ENCODE measurements around the gene STAT6.

STAT6 gene

DNA sequence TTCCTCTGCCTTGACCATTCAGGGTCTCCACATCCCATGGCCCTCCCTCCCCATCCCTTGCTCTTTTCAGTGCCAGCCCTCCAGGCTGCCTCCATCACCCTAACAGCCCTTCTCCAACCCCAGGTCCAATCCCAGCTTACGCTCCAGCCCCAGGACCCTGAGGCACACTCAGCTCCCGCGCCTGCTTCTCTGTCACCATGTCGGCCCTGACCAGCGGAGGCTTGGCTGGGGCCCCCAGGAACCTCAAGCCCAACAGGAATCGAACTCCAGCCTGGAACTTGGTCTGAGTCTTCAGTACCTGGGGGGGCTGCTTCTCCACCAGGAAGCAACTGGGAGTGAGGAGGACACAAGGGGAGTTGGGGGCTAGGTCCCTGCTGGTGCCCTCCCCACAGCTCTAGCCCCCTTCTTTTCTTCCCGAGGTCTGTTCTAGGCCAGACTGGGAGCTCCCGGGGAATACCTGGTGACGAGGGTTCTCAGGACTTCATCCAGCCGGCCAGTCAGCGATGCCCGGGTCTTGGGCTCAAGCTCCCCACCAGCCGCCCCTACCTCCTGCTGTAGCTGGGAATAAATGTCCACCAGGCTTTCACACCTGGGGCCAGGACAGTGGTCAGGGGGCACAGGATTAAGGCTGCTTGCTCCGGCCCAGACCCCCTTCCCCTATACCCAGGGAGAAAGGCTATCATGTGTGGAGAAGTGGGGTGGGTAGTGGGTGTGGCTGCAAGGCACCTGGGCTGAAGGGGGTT lies 6.0 kb downstream of the STAT6 start:
- no peak overlapping the region for H3K4me3 Mint-ChIP-seq
- H3K9me3 Mint-ChIP-seq: no peaks in the 10 kb centered on the region
- no peaks in the 10 kb centered on the region for H3K27me3 Mint-ChIP-seq
- H3K4me1 Mint-ChIP-seq (ENCODE audit: low read depth): peaks cover 73% of the 10 kb centered on the region
- H3K36me3 Mint-ChIP-seq (ENCODE audit: low read depth): peaks cover 92% of the 10 kb centered on the region
- peak overlapping the region; percentile 74 for H3K27ac Mint-ChIP-seq
- no peak for DNase-seq

DNA sequence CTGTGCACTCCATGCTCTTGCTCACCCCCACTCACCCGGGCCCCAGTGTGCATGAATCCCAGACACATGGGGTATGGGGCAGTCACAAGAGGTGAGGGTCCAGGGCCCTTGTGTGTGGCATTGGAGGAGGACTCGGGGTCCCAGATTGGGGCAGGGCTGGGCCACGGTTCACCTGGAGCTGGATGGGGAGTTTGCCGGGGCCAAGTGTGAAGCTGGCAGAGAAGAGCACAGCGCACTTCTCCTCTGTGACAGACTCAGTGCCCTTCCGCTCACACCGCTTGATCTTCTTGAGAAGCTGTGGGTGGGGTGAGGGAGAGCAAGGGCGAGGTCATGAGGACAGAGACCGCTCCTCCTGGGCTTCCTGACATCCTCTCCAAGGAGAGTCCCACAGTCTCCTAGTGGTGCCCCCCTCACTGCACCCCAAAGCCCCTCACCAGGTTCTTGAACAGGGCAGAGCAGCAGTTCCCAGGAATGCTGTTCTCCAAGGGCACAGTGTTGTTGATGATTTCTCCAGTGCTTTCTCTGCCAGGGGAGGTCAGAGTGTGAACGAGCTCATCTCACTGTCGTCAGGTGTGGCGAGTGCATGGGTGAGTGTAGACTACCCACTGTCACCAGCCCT lies 6.8 kb downstream of the STAT6 start:
- Mint-ChIP-seq H3K36me3 (ENCODE audit: low read depth) (peaks cover 92% of the 10 kb centered on the region), H3K27me3 (no peaks in the 10 kb centered on the region), H3K4me3 (no peak overlapping the region), H3K27ac (peak overlapping the region; percentile 74), H3K9me3 (no peaks in the 10 kb centered on the region), H3K4me1 (ENCODE audit: low read depth) (peaks cover 70% of the 10 kb centered on the region)
- DNase-seq: no peak

DNA sequence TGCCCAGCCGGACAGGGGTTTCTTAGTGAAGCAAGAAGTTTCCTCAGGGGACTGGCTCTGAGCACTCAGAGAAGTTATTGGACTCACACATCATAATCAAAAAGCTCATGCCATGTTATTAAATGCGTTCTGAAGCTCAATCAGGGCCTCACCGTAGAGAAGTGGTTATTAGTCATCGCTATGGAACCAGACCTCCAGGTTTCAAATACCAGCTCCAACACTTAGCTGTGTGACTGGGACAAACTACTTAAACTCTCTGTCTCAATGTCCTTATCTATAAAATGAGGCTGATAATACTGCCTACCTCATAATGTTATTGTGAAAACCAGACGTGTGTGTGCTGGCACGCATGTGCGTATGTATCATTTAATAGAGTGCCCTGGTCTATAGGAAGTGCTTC lies 7.3 kb downstream of the STAT6 start:
- no peak overlapping the region for H3K4me3 Mint-ChIP-seq
- H3K27ac Mint-ChIP-seq: peak overlapping the region; percentile 74
- H3K27me3 Mint-ChIP-seq: no peaks in the 10 kb centered on the region
- H3K9me3 Mint-ChIP-seq: no peaks in the 10 kb centered on the region
- peaks cover 96% of the 10 kb centered on the region for H3K36me3 Mint-ChIP-seq (ENCODE audit: low read depth)
- no peak for DNase-seq
- H3K4me1 Mint-ChIP-seq (ENCODE audit: low read depth): peaks cover 72% of the 10 kb centered on the region

DNA sequence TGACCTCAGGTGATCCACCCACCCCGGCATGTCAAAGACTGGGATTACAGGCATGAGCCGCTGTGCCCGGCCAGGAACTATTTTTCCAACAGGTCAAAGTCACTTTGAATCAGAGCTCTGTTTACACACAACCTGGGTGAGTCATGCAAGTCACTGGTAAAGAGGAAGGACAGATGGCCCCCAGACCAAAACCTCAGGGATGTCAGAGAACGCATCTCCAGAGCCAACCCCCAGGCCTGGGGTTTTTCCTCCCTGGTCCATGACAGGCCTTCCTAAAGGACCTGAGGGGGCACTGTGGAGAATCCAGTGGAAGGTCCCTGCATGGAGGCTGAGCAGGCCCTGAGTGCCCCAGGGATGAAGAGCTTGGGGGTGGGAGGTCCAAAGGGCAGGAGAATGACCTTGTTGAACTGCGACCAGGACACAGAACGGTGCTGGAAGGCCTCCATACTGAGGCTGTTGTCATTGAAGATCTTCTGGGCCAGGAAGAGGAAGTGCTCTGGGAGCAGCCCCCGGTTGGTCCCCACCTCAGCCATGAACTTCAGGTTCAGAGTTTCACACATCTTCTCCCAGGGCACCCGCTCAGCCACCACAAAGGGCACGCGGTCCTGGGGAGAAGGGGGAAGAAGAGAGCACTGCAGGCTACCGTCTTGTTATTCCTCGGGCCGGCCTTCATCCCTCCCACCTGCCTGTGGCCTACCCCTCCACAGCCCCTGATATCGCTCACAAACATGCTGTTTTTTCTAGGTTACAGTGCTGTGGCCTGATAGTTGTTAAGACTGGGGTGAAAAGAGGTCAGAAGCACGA lies 9.1 kb downstream of the STAT6 start:
- no peak for DNase-seq
- Mint-ChIP-seq H3K4me1 (ENCODE audit: low read depth) (peaks cover 57% of the 10 kb centered on the region), H3K4me3 (no peak overlapping the region), H3K9me3 (no peaks in the 10 kb centered on the region), H3K36me3 (ENCODE audit: low read depth) (peaks cover 96% of the 10 kb centered on the region), H3K27ac (peak overlapping the region; percentile 76), H3K27me3 (no peaks in the 10 kb centered on the region)

DNA sequence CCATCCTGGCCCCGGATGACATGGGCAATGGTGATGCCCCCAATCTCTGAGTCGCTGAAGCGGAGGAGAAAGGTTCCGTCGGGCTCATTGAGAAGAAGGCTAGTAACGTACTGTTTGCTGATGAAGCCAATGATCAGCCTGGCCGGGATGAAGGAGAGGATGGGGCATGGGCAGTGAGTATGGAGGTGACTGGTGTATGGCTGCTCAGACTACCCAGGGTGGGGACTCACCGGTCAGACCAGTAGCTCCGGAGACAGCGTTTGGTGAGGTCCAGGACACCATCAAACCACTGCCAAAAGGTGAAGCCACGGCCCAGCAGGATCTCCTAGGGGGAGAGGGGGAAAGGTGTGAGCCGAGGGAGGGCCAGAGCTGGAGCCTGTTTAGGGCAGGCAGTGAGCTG lies 11.4 kb downstream of the STAT6 start:
- Mint-ChIP-seq H3K36me3 (ENCODE audit: low read depth) (peaks cover 96% of the 10 kb centered on the region), H3K9me3 (no peaks in the 10 kb centered on the region), H3K4me3 (no peak overlapping the region), H3K4me1 (ENCODE audit: low read depth) (peaks cover 57% of the 10 kb centered on the region), H3K27ac (peak overlapping the region; percentile 76), H3K27me3 (no peaks in the 10 kb centered on the region)
- DNase-seq: no peak

DNA sequence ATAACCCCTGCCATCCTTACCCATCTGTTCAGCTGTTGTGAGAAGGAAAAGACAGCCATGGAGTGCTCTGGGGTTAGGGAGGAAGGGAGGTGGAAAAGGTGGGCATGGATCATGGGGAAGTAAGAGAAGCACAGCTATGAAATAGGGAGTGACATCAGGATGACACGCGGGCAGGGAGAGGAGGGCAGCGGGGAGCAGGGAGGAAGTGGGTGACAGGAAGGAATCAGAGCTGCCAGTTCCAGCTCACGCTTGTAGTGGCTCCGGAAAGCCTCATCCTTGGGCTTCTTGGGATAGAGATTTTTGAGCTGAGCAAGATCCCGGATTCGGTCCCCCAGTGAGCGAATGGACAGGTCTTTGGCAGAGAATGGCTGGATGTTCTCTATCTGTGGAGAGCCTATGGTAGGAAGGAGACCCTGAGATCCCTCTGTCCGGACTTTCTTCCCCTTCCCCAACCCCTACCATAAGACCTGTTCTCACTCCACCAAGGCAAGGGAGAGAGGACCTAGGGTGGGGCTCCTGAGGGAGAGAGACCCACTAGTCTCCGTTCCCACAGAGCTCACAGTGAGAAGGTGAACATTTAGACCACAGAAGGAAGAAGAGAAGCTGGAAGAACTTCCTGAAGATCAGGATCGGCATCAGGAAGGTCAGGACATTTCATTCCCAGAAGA lies 12.0 kb downstream of the STAT6 start:
- Mint-ChIP-seq H3K36me3 (ENCODE audit: low read depth) (peaks cover 96% of the 10 kb centered on the region), H3K27me3 (no peaks in the 10 kb centered on the region), H3K9me3 (no peaks in the 10 kb centered on the region), H3K27ac (peak overlapping the region; percentile 76), H3K4me3 (no peak overlapping the region), H3K4me1 (ENCODE audit: low read depth) (peaks cover 57% of the 10 kb centered on the region)
- no peak for DNase-seq

DNA sequence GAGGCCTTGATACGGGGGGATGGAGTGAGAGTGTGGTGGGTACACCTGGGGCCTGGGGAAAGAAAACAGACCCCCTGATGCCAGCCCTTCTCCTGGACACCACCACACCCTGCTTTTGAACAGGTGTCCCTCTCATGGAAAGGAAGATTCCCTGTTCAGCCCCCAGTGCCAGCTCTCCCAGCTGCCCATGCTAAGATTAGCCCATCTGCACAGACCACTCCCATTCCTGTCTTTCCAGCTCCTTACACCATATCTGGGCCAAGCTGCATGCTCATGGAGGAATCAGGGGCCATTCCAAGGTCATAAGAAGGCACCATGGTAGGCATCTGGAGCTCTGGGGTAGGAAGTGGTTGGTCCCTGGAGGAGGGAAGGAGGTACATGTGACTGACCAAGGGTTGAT lies 12.6 kb downstream of the STAT6 start:
- Mint-ChIP-seq H3K36me3 (ENCODE audit: low read depth) (peaks cover 93% of the 10 kb centered on the region), H3K9me3 (no peaks in the 10 kb centered on the region), H3K4me3 (no peak overlapping the region), H3K4me1 (ENCODE audit: low read depth) (peaks cover 56% of the 10 kb centered on the region), H3K27me3 (no peaks in the 10 kb centered on the region), H3K27ac (peak overlapping the region; percentile 76)
- no peak for DNase-seq

DNA sequence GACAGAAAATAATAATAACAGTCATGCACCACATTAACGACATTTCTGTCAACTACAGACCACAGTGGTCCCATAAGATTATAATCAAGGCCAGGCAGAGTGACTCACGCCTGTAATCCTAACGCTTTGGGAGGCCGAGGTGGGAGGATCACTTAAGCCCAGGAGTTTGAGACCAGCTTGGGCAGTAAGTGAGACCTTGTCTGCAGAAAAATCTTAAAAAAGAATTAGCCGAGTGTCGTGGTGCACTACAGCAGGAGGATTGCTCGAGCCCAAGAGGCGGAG lies 13.7 kb downstream of the STAT6 start:
- Mint-ChIP-seq H3K4me1 (ENCODE audit: low read depth) (peaks cover 62% of the 10 kb centered on the region), H3K36me3 (ENCODE audit: low read depth) (peaks cover 95% of the 10 kb centered on the region), H3K27me3 (no peaks in the 10 kb centered on the region), H3K4me3 (no peak overlapping the region), H3K9me3 (no peaks in the 10 kb centered on the region), H3K27ac (peak overlapping the region; percentile 96)
- DNase-seq: no peak

DNA sequence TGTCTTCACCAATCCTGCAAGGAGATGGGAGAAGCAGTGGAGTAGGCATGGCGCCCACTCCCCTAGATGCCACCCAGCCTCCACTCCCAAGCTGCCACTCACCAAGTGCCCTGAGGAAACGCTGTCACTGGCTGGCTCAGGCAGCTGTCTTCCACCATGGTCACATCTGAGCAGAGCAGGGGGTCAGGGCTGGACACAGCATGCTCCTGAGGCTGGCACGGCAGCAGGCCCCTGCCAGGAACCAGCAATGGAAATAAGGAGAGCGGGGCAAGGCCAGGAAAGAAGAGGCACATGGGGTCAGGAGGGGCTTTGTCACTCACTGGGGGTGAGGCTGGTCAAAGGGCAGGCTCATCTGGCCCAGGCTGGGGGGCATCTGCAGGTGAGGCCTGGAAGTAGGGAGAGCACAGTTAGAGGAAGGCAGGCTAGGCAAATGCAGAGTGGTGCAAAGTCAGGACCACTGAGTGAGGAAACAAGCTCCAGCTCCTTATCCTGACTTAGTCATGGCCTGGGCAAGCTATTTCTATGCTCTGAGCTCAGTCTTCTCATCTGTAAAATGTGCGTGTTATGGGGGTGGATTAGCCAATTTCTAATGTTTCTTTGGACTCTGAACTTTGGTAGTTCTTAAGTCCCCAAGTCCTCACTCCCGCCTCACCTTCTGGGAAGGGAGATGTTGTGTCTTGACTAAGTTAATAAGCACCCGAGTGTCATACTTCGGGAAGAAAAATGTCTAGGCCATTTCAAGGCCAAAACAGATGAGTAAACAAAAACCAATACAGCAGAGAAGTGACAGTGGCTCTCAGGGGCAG lies 14.2 kb downstream of the STAT6 start:
- DNase-seq: peak; percentile 27
- peak overlapping the region; percentile 96 for H3K27ac Mint-ChIP-seq
- peaks cover 62% of the 10 kb centered on the region for H3K4me1 Mint-ChIP-seq (ENCODE audit: low read depth)
- H3K27me3 Mint-ChIP-seq: no peaks in the 10 kb centered on the region
- no peak overlapping the region for H3K4me3 Mint-ChIP-seq
- no peaks in the 10 kb centered on the region for H3K9me3 Mint-ChIP-seq
- H3K36me3 Mint-ChIP-seq (ENCODE audit: low read depth): peaks cover 95% of the 10 kb centered on the region

DNA sequence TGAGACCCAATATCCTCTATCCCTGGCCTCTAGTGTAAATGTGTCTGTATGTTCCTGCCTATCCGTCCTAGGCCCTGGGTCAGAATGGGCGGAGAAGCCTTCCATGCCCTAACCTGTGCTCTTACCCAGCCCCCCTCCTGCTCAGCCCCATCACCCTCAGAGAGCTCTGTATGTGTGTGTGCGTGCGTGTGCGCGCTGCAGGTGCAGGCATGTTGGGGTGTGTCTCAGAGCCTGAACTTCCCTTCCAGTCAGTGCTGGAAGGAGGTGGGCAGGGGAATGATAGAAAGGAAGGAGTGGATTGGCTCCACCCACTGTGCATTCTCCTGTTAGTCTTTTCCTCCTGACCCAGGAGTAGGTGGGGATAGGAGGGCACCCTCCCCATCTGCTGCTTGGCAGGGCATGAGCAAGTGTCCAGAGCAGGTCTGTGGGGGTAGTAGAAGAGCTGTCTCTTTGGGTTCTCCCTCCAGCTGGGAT lies 15.0 kb downstream of the STAT6 start:
- DNase-seq: peak; percentile 30
- no peaks in the 10 kb centered on the region for H3K27me3 Mint-ChIP-seq
- H3K4me1 Mint-ChIP-seq (ENCODE audit: low read depth): peaks cover 67% of the 10 kb centered on the region
- peak overlapping the region; percentile 96 for H3K27ac Mint-ChIP-seq
- peaks cover 95% of the 10 kb centered on the region for H3K36me3 Mint-ChIP-seq (ENCODE audit: low read depth)
- H3K4me3 Mint-ChIP-seq: no peak overlapping the region
- H3K9me3 Mint-ChIP-seq: no peaks in the 10 kb centered on the region

DNA sequence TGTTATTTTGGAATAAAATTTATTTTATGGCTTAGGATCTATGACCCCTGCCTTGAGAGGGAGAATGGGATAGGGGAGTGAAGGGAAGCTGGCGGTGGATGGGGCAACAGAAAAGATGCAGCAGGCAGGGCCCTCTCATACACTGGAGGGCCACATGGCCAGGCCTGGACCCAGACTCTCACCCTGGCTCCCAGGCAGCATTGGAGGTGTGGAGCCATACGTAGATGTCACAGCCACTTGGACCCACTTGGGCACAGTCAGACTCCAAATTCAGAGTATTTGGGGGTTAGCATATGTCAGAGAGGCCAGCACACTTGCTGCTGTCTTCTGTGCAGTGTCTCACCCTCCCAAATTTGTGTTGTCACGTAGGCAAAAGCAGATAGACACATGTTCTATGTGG lies 15.7 kb downstream of the STAT6 start:
- Mint-ChIP-seq H3K4me3 (no peak overlapping the region), H3K9me3 (no peaks in the 10 kb centered on the region), H3K4me1 (ENCODE audit: low read depth) (peaks cover 74% of the 10 kb centered on the region), H3K27me3 (no peaks in the 10 kb centered on the region), H3K27ac (peak overlapping the region; percentile 96), H3K36me3 (ENCODE audit: low read depth) (peaks cover 96% of the 10 kb centered on the region)
- DNase-seq: no peak

DNA sequence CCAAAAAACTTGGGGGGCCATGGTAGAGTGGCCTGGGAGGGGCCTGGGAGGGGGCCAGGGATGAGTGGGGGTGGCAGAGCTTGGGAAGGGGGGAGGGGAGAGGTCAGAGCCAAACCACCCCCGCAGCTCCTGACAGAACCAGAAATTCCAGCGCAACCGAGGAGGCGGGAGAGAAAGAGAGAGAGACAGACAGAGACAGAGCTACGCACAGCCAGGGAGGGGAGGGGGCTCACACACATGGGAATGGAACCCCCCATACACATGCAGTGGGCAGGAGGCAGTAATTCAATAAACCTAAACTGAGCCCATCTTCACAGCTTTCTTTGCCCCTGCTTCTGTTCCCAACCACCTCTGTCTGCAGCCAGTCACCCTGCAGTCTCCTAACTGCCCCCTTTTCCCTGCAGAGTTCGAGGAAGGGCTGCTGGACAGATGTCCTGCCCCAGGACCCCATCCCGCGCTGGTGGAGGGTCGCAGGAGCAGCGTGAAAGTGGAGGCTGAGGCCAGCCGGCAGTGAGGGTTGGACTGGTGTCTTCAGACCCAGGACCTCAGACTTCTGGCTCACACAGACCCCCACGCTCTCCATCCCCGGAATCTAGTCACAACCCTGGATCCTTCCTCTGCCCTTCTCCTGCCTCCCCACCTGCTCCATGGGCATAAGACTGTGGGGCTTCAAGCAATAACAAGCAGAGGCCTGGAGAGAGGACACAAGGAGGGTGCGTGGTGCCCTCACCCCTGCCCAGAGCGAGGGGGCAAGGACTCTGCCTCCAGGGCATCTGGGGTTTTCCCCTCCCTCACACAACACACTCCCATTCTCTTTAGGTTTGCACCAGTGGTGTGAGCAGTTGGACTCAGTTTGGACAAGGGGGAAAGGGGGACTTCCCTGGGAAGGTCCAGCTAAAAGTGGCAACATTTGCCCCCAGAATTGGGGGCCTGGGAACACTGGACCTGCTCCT lies 16.7 kb downstream of the STAT6 start:
- Mint-ChIP-seq H3K4me1 (ENCODE audit: low read depth) (peaks cover 75% of the 10 kb centered on the region), H3K36me3 (ENCODE audit: low read depth) (peaks cover 94% of the 10 kb centered on the region), H3K27me3 (no peaks in the 10 kb centered on the region), H3K4me3 (peak overlapping the region; percentile 23), H3K27ac (peak overlapping the region; percentile 96), H3K9me3 (no peaks in the 10 kb centered on the region)
- no peak for DNase-seq
